Measurements from ENCODE around the gene PRICKLE2. TPM values are rescaled to one million over a fixed set of nuclear protein-coding genes. Genes with fewer than 3 reads are reported as not detected.

Gene PRICKLE2
- total and polyA plus RNA-seq, 2 donors (not counting 3 experiments of a cell fraction or from before 2014, with no cell fraction given), result 3.0 to 7.1 TPM

- Histone ChIP-seq H3K4me1 (ENCODE audit: control insufficient read depth, extremely low read depth, insufficient read depth, low read length) (no peaks in the 10 kb centered on the region), H3K36me3 (ENCODE audit: control insufficient read depth in 2 of 2, extremely low read depth in 1 of 2, insufficient read depth in 2 of 2, low read length in 2 of 2) (no peaks in the 10 kb centered on the region), H2AFZ (ENCODE audit: low read depth, low read length) (no peak overlapping the region), H3K4me3 (replicated peaks in 1 of 3; ENCODE audit: insufficient read depth in 1 of 3, low read depth in 1 of 3, low read length in 3 of 3) (no peak overlapping the region), H3K9ac (replicated peaks; ENCODE audit: extremely low read depth, insufficient read depth, low read length) (no peak overlapping the region), H3K27ac (ENCODE audit: insufficient read depth, low read depth, low read length) (no peak overlapping the region), H3K9me1 (replicated peaks; ENCODE audit: control insufficient read depth, extremely low read depth, insufficient read depth, low read length) (no peaks in the 10 kb centered on the region), H3K27me3 (ENCODE audit: control insufficient read depth in 2 of 2, insufficient read depth in 2 of 2, low read length in 2 of 2) (peaks cover 3% of the 10 kb centered on the region in 2 experiments), H4K20me1 (replicated peaks; ENCODE audit: control insufficient read depth, extremely low read depth, insufficient read depth, low read length) (no peaks in the 10 kb centered on the region), H3K9me3 (replicated peaks; ENCODE audit: control insufficient read depth, insufficient read depth, low read length) (no peaks in the 10 kb centered on the region), H3K79me2 (ENCODE audit: control insufficient read depth, insufficient read depth, low read length) (no peaks in the 10 kb centered on the region), H3K4me2 (ENCODE audit: insufficient read depth, low read length) (no peak overlapping the region)
- DNase-seq (ENCODE audit: low read depth, low spot score) (no peak), FAIRE-seq (no peak)
- dilution Hi-C loops (cut with MboI; ENCODE audit: extremely low pct_ligation_motif_present, low sequenced_read_pairs), result no loop called here
- no peak for TF ChIP-seq MYC (IDR thresholded peaks at IDR 0.05; ENCODE audit: low read depth, low read length)
- no peak for TF ChIP-seq EZH2 (IDR thresholded peaks at IDR 0.05; ENCODE audit: borderline replicate concordance, low read depth, low read length, severe bottlenecking)
- TF ChIP-seq MAX (IDR thresholded peaks at IDR 0.05; ENCODE audit: insufficient read depth, insufficient read length), result no peak
- TF ChIP-seq FOS (IDR thresholded peaks at IDR 0.05; ENCODE audit: borderline replicate concordance, insufficient read depth, low read length), result no peak
- intact Hi-C loops (cut with micrococcal nuclease), result no loop called here
- no TSS peak for BruUV-seq (replicated peaks)
- ChIA-PET CTCF (no interaction called here), POLR2A (no interaction called here)
Measured at GRCh38 chr3:64081235-64081630, 144.0 kb downstream of the PRICKLE2 start.

GRCh38 chr3:64080616-64081234, 144.5 kb downstream of the PRICKLE2 start:
- FAIRE-seq (no peak), DNase-seq (ENCODE audit: low read depth, low spot score) (no peak)
- dilution Hi-C loops (cut with MboI; ENCODE audit: extremely low pct_ligation_motif_present, low sequenced_read_pairs) (no loop called here), intact Hi-C loops (cut with micrococcal nuclease) (no loop called here)
- Histone ChIP-seq H2AFZ (ENCODE audit: low read depth, low read length) (no peak overlapping the region), H3K79me2 (ENCODE audit: control insufficient read depth, insufficient read depth, low read length) (no peaks in the 10 kb centered on the region), H3K4me2 (ENCODE audit: insufficient read depth, low read length) (no peak overlapping the region), H3K4me1 (ENCODE audit: control insufficient read depth, extremely low read depth, insufficient read depth, low read length) (no peaks in the 10 kb centered on the region), H3K4me3 (replicated peaks in 1 of 3; ENCODE audit: insufficient read depth in 1 of 3, low read depth in 1 of 3, low read length in 3 of 3) (no peak overlapping the region), H3K27ac (ENCODE audit: insufficient read depth, low read depth, low read length) (no peak overlapping the region), H3K9ac (replicated peaks; ENCODE audit: extremely low read depth, insufficient read depth, low read length) (no peak overlapping the region), H3K9me1 (replicated peaks; ENCODE audit: control insufficient read depth, extremely low read depth, insufficient read depth, low read length) (no peaks in the 10 kb centered on the region), H3K36me3 (ENCODE audit: control insufficient read depth in 2 of 2, extremely low read depth in 1 of 2, insufficient read depth in 2 of 2, low read length in 2 of 2) (no peaks in the 10 kb centered on the region), H4K20me1 (replicated peaks; ENCODE audit: control insufficient read depth, extremely low read depth, insufficient read depth, low read length) (no peaks in the 10 kb centered on the region), H3K9me3 (replicated peaks; ENCODE audit: control insufficient read depth, insufficient read depth, low read length) (no peaks in the 10 kb centered on the region), H3K27me3 (ENCODE audit: control insufficient read depth in 2 of 2, insufficient read depth in 2 of 2, low read length in 2 of 2) (peaks cover 3% of the 10 kb centered on the region in 2 experiments)
- no peak for TF ChIP-seq POLR2A (IDR thresholded peaks at IDR 0.05; ENCODE audit: low read depth, low read length)
- CTCF ChIA-PET, result no interaction called here
- no TSS peak for BruUV-seq (replicated peaks)
- POLR2A ChIA-PET, result no interaction called here
